Measurements from ENCODE around the gene HACD3. TPM values are rescaled to one million over a fixed set of nuclear protein-coding genes. Genes with fewer than 3 reads are reported as not detected.
A peak's percentile ranks its signal among the peaks of the same experiment; 100 is the strongest.
"Not testable (repeated sequence)": the region's sequence is repeated elsewhere in the genome, so short reads cannot be mapped to it uniquely, and the experiment has no call there.

Gene HACD3
- 66.6 TPM for polyA plus RNA-seq (2013, experiment 1 of 2; ENCODE audit: insufficient read length)
- 69.5 TPM for polyA plus RNA-seq (2013, experiment 2 of 2; ENCODE audit: insufficient read length)

- peak; percentile 84 for DNase-seq
These were observed at the start of gene HACD3 for GRCh38 chr15:65530318-65531111. Gene HACD3, plus strand, starts transcription at chr15:65530463. Its CDS starts 169 bp downstream, at chr15:65530632.

GRCh38 chr15:65484876-65485275 lies 45.4 kb upstream of the HACD3 start:
- no peak for DNase-seq

GRCh38 chr15:65494076-65494475 lies 36.2 kb upstream of the HACD3 start:
- no peak for DNase-seq

GRCh38 chr15:65509321-65509720 lies 20.9 kb upstream of the HACD3 start:
- DNase-seq, result no peak

GRCh38 chr15:65512189-65512588 lies 18.1 kb upstream of the HACD3 start:
- no peak for DNase-seq

- no peak for DNase-seq
These were observed 17.4 kb upstream of the HACD3 start for GRCh38 chr15:65512807-65513416.

GRCh38 chr15:65516997-65517865 lies 13.0 kb upstream of the HACD3 start, which contains the start of gene DPP8:
Gene DPP8, minus strand, starts transcription at chr15:65517689. Its CDS starts 5,136 bp downstream, at chr15:65512553.
- peak; percentile 95 for DNase-seq

GRCh38 chr15:65517866-65518207 lies 12.4 kb upstream of the HACD3 start:
- no peak for DNase-seq

GRCh38 chr15:65518633-65519285 lies 11.5 kb upstream of the HACD3 start:
- DNase-seq, result no peak

- DNase-seq, result no peak
These were observed 8.9 kb upstream of the HACD3 start for GRCh38 chr15:65521350-65521749.

- no peak for DNase-seq
These were observed 6.0 kb upstream of the HACD3 start for GRCh38 chr15:65524226-65524625.

- peak; percentile 28 for DNase-seq
These were observed 4.6 kb upstream of the HACD3 start for GRCh38 chr15:65525622-65526021.

- no peak for DNase-seq
These were observed 1.7 kb upstream of the HACD3 start for GRCh38 chr15:65528461-65529060.

GRCh38 chr15:65529762-65530317 lies 423 bp upstream of the HACD3 start:
- DNase-seq, result no peak

GRCh38 chr15:65532738-65533051 lies 2.4 kb downstream of the HACD3 start:
- no peak for DNase-seq

- DNase-seq, result no peak
These were observed 2.9 kb downstream of the HACD3 start for GRCh38 chr15:65533057-65533756.

- DNase-seq, result no peak
These were observed 4.9 kb downstream of the HACD3 start for GRCh38 chr15:65535192-65535591.

- DNase-seq, result no peak
These were observed 10.1 kb downstream of the HACD3 start for GRCh38 chr15:65540314-65540713.

- no peak for DNase-seq
These were observed 11.1 kb downstream of the HACD3 start for GRCh38 chr15:65541231-65541820.

- no peak for DNase-seq
These were observed 17.6 kb downstream of the HACD3 start for GRCh38 chr15:65547841-65548240.

GRCh38 chr15:65549288-65549687 lies 19.0 kb downstream of the HACD3 start:
- DNase-seq, result not testable (repeated sequence)
